CD4-positive, CD25-positive, alpha-beta regulatory T cell (primary cell): Measurements from ENCODE around the gene AP5B1. TPM values are rescaled to one million over a fixed set of nuclear protein-coding genes. Genes with fewer than 3 reads are reported as not detected.

Experiments used
- ATAC-seq, 2 donors: fragments of 150-1000 bp; cut with Tn5 transposase; one replicate each; pipeline ENCODE4 v1.10.0; 2021; ENCODE audit warnings: low read depth in 2 of 2, moderate number of reproducible peaks in 2 of 2, moderate library complexity in 1 of 2
- DNase-seq, 3 donors: peaks; one replicate each; pipeline versions ENCODE4 v3.0.0 to v3.0.0-alpha.2; 2012 to 2022; ENCODE audit warnings: mixed read lengths in 1 of 3
- H3K27ac ChIP-seq: one replicate; pipeline ENCODE4 v1.7.0; 2013; ENCODE audit warnings: mild to moderate bottlenecking, low read length; ENCODE audit not compliant: insufficient read depth, poor library complexity, severe bottlenecking
- H3K27me3 ChIP-seq: one replicate; pipeline ENCODE4 v1.7.0; 2013; ENCODE audit warnings: low read length; ENCODE audit not compliant: control insufficient read depth, insufficient read depth
- H3K36me3 ChIP-seq: one replicate; pipeline ENCODE4 v1.7.0; 2013; ENCODE audit warnings: mild to moderate bottlenecking, low read length, moderate library complexity; ENCODE audit not compliant: control insufficient read depth, insufficient read depth
- H3K4me1 ChIP-seq: 2 replicates; pipeline ENCODE4 v1.7.0; 2013; ENCODE audit warnings: mild to moderate bottlenecking, low read length; ENCODE audit not compliant: insufficient read depth, control insufficient read depth, poor library complexity, severe bottlenecking
- H3K4me3 ChIP-seq: one replicate; pipeline ENCODE4 v1.7.0; 2013; ENCODE audit warnings: low read depth, mild to moderate bottlenecking, low read length, moderate library complexity
- H3K9me3 ChIP-seq, 2 experiments: 1 replicate in 1 of 2; 2 replicates in 1 of 2; pipeline ENCODE4 v1.7.0; 2013; ENCODE audit warnings: low read length in 2 of 2, mild to moderate bottlenecking in 1 of 2, moderate library complexity in 1 of 2; ENCODE audit not compliant: control insufficient read depth in 2 of 2
- H3K27ac Mint-ChIP-seq, 3 donors: one replicate each; pipeline ENCODE4 v1.8.0; 2020 to 2022; ENCODE audit warnings: mild to moderate bottlenecking in 3 of 3, mixed read lengths in 3 of 3, moderate library complexity in 2 of 3
- H3K27me3 Mint-ChIP-seq: one replicate; pipeline ENCODE4 v1.8.0; 2022; ENCODE audit warnings: mild to moderate bottlenecking, mixed read lengths
- H3K36me3 Mint-ChIP-seq: one replicate; pipeline ENCODE4 v1.8.0; 2020; ENCODE audit warnings: mixed read lengths
- H3K4me1 Mint-ChIP-seq, 4 donors: one replicate each; pipeline ENCODE4 v1.8.0; 2020 to 2022; ENCODE audit warnings: mixed read lengths in 4 of 4, mild to moderate bottlenecking in 1 of 4
- H3K4me3 Mint-ChIP-seq, 4 donors: one replicate each; pipeline ENCODE4 v1.8.0; 2020 to 2022; ENCODE audit warnings: mild to moderate bottlenecking in 4 of 4, mixed read lengths in 4 of 4, moderate library complexity in 3 of 4
- H3K9me3 Mint-ChIP-seq, 7 donors: one replicate each; pipeline ENCODE4 v1.8.0; 2020 to 2022; ENCODE audit warnings: mixed read lengths in 7 of 7, mild to moderate bottlenecking in 3 of 7, moderate library complexity in 2 of 7
- polyA plus RNA-seq, 4 donors: library from polyadenylated mRNA; unstranded; fragments of 300-500 nt; fragmentation: Illumina TruSeq; gene quantifications; one replicate each; pipeline ENCODE4 v1.2.3, GENCODE V29; 2021
- total RNA-seq: library from RNA; stranded (reverse); gene quantifications from one replicate; pipeline ENCODE4 v1.2.3, GENCODE V29; 2022

The AP5B1 gene
- total and polyA plus RNA-seq, 5 donors from 2014 or later, result 7.6 to 16.8 (median 10.0) TPM

- no peak for ATAC-seq
- no peak overlapping the region for H3K4me3 ChIP-seq
- peaks cover 14% of the 10 kb centered on the region for H3K27me3 ChIP-seq
- Mint-ChIP-seq H3K36me3 (no peaks in the 10 kb centered on the region), H3K9me3 (no peaks in the 10 kb centered on the region), H3K4me3 (peak overlapping the region; percentile 38 to 72 (median 60)), H3K4me1 (peaks cover 7 to 30% (median 17%) of the 10 kb centered on the region in 4 donors), H3K27me3 (peaks cover 37% of the 10 kb centered on the region), H3K27ac (no peak overlapping the region)
- H3K4me1 ChIP-seq, result peaks cover 37% of the 10 kb centered on the region
- no peak overlapping the region for H3K27ac ChIP-seq
- DNase-seq, result peak in 1 of 3 donors; percentile 25
- H3K36me3 ChIP-seq, result no peaks in the 10 kb centered on the region
- H3K9me3 ChIP-seq, result no peaks in the 10 kb centered on the region
Observed at GRCh38 chr11:65785319-65786007, 4.7 kb upstream of the AP5B1 start.

GRCh38 chr11:65782816-65783228 lies 2.0 kb upstream of the AP5B1 start:
- Histone ChIP-seq H3K36me3 (no peaks in the 10 kb centered on the region), H3K27me3 (peaks cover 3% of the 10 kb centered on the region), H3K9me3 (no peaks in the 10 kb centered on the region), H3K4me1 (peaks cover 48% of the 10 kb centered on the region), H3K4me3 (no peak overlapping the region), H3K27ac (no peak overlapping the region)
- ATAC-seq (no peak), DNase-seq (no peak)
- Mint-ChIP-seq H3K27ac (no peak overlapping the region), H3K4me1 (peaks cover 7 to 36% (median 14%) of the 10 kb centered on the region in 4 donors), H3K27me3 (peaks cover 19% of the 10 kb centered on the region), H3K4me3 (peak overlapping the region; percentile 17 to 94 (median 64)), H3K9me3 (no peaks in the 10 kb centered on the region), H3K36me3 (no peaks in the 10 kb centered on the region)

GRCh38 chr11:65781962-65782815 lies 1.4 kb upstream of the AP5B1 start:
- no peak for DNase-seq
- H3K4me3 Mint-ChIP-seq, result peak overlapping the region; percentile 47 to 94 (median 64)
- Histone ChIP-seq H3K4me3 (no peak overlapping the region), H3K36me3 (peaks cover 5% of the 10 kb centered on the region), H3K9me3 (no peaks in the 10 kb centered on the region), H3K27me3 (peaks cover 3% of the 10 kb centered on the region), H3K4me1 (peaks cover 45% of the 10 kb centered on the region), H3K27ac (no peak overlapping the region)
- peaks cover 18% of the 10 kb centered on the region for H3K27me3 Mint-ChIP-seq
- H3K36me3 Mint-ChIP-seq, result peaks cover 3% of the 10 kb centered on the region
- H3K4me1 Mint-ChIP-seq, result peaks cover 7 to 38% (median 13%) of the 10 kb centered on the region in 4 donors
- H3K27ac Mint-ChIP-seq, result no peak overlapping the region
- H3K9me3 Mint-ChIP-seq, result no peaks in the 10 kb centered on the region
- ATAC-seq, result no peak

GRCh38 chr11:65781152-65781961 lies 581 bp upstream of the AP5B1 start:
- ATAC-seq, result peak; percentile 33
- Mint-ChIP-seq H3K27ac (no peak overlapping the region), H3K4me3 (peak overlapping the region; percentile 47 to 94 (median 64)), H3K27me3 (peaks cover 18% of the 10 kb centered on the region), H3K4me1 (peaks cover 7 to 43% (median 17%) of the 10 kb centered on the region in 4 donors), H3K36me3 (peaks cover 4% of the 10 kb centered on the region), H3K9me3 (no peaks in the 10 kb centered on the region)
- H3K27ac ChIP-seq, result no peak overlapping the region
- peaks cover 39% of the 10 kb centered on the region for H3K4me1 ChIP-seq
- H3K9me3 ChIP-seq, result no peaks in the 10 kb centered on the region
- peaks cover 3% of the 10 kb centered on the region for H3K27me3 ChIP-seq
- peaks cover 11% of the 10 kb centered on the region for H3K36me3 ChIP-seq
- no peak for DNase-seq
- H3K4me3 ChIP-seq, result no peak overlapping the region

GRCh38 chr11:65779919-65780769 lies 632 bp downstream of the AP5B1 start:
- Histone ChIP-seq H3K9me3 (no peaks in the 10 kb centered on the region), H3K4me3 (peak overlapping the region; percentile 48), H3K4me1 (peaks cover 27% of the 10 kb centered on the region), H3K36me3 (peaks cover 11% of the 10 kb centered on the region), H3K27ac (peak overlapping the region; percentile 33), H3K27me3 (peaks cover 2% of the 10 kb centered on the region)
- Mint-ChIP-seq H3K36me3 (peaks cover 4% of the 10 kb centered on the region), H3K27ac (peak overlapping the region in 2 of 3 donors; percentile 48 to 75), H3K4me3 (peak overlapping the region; percentile 78 to 91 (median 87)), H3K27me3 (peaks cover 11% of the 10 kb centered on the region), H3K4me1 (peaks cover 1 to 38% (median 9%) of the 10 kb centered on the region in 4 donors), H3K9me3 (no peaks in the 10 kb centered on the region)
- peak; percentile 50 to 85 (median 73) for DNase-seq
- peak; percentile 65 to 71 for ATAC-seq

GRCh38 chr11:65779669-65779918 lies 1.2 kb downstream of the AP5B1 start:
- peaks cover 26% of the 10 kb centered on the region for H3K4me1 ChIP-seq
- H3K4me3 ChIP-seq, result no peak overlapping the region
- H3K27me3 Mint-ChIP-seq, result peaks cover 6% of the 10 kb centered on the region
- peaks cover 11% of the 10 kb centered on the region for H3K36me3 ChIP-seq
- peaks cover 4% of the 10 kb centered on the region for H3K36me3 Mint-ChIP-seq
- peaks cover 0 to 35% (median 8%) of the 10 kb centered on the region in 4 donors for H3K4me1 Mint-ChIP-seq
- no peaks in the 10 kb centered on the region for H3K9me3 Mint-ChIP-seq
- H3K27ac ChIP-seq, result no peak overlapping the region
- DNase-seq (no peak), ATAC-seq (no peak)
- H3K9me3 ChIP-seq, result no peaks in the 10 kb centered on the region
- no peak overlapping the region for H3K27ac Mint-ChIP-seq
- H3K4me3 Mint-ChIP-seq, result peak overlapping the region in 3 of 4 donors; percentile 78 to 91 (median 86)
- no peaks in the 10 kb centered on the region for H3K27me3 ChIP-seq
